Left colon (tissue), 2 donors: Measurements from ENCODE around the gene CFC1. TPM values are rescaled to one million over a fixed set of nuclear protein-coding genes. Genes with fewer than 3 reads are reported as not detected.

ENCODE experiments used
- total RNA-seq, 2 donors: library from RNA; stranded (reverse); fragmentation: NEBNext Ultra II Directional; extraction: Animal tissue kit (Norgen Biotek cat#: 25700); gene quantifications; one replicate each; pipeline ENCODE4 v1.2.1, GENCODE V29; 2021
- donor health status: DM: no; HTN: no; CAD: no.
- donor health status: DM: yes; HTN: yes; CAD: no.

Gene CFC1
- total RNA-seq, 2 donors from 2014 or later = 0.58 to 0.73 TPM

Other genes with a start within 250 kb of the CFC1 start
- 100 to 1,000 TPM; 112 to 168 TPM for gene PTPN18, start 243.5 kb downstream of the CFC1 start, total RNA-seq
- under 1 TPM; 0.06 to 0.08 TPM for gene POTEI, start 90.2 kb downstream of the CFC1 start, total RNA-seq
- gene CFC1B, start 78.4 kb downstream of the CFC1 start, total RNA-seq = not detected
- gene POTEJ, start 11.9 kb upstream of the CFC1 start, total RNA-seq = under 1 TPM; 0.08 to 0.15 TPM
- not detected for gene GPR148, start 129.5 kb upstream of the CFC1 start, total RNA-seq
- gene AMER3, start 156.0 kb upstream of the CFC1 start, total RNA-seq = under 1 TPM; 0.40 to 0.42 TPM
- 1 to 10 TPM; 1.1 to 3.0 TPM for gene ARHGEF4, start 237.3 kb upstream of the CFC1 start, total RNA-seq